IMR-90 (cell line): ENCODE measurements around the gene C1GALT1. TPM values are rescaled to one million over a fixed set of nuclear protein-coding genes. Genes with fewer than 3 reads are reported as not detected.

ENCODE experiments used
- ATAC-seq: fragments of 200-7000 bp; cut with Tn5 transposase; 2 replicates; pipeline ENCODE4 v1.9.1; 2020; ENCODE audit warnings: low read depth, mild to moderate bottlenecking, moderate library complexity
- BruUV-seq: library from RNA; stranded (reverse); fragments of 400-500 nt; replicated peaks from 2 replicates; lab custom pipeline; 2021; lab: Mats Ljungman, UMichigan
- CTCF ChIA-PET: fragments of 300-600 bp; formaldehyde crosslinking; extraction: SDS; loops from one replicate; lab custom pipeline; 2021; ENCODE audit warnings: antibody characterized with exemption; lab: Yijun Ruan, JAX
- POLR2A ChIA-PET: fragments of 300-600 bp; sonication (Branson Sonifier 250); formaldehyde crosslinking; loops from one replicate; lab custom pipeline; 2022; ENCODE audit warnings: antibody characterized with exemption; ENCODE audit not compliant: unreplicated experiment; lab: Charles Lee
- DNase-seq: peaks from one replicate; pipeline ENCODE4 v3.0.0; 2013
- H2AFZ ChIP-seq: replicated peaks from 2 replicates; pipeline ENCODE3; 2013; ENCODE audit warnings: low read length, mild to moderate bottlenecking; ENCODE audit not compliant: poor library complexity
- H2AK5ac ChIP-seq: 2 replicates; pipeline ENCODE4 v1.6.1; 2013; ENCODE audit warnings: low read depth, low read length, inconsistent platforms
- H2AK9ac ChIP-seq: replicated peaks from 2 replicates; pipeline ENCODE3; 2013; ENCODE audit warnings: mild to moderate bottlenecking, low read depth, low read length, moderate library complexity; ENCODE audit not compliant: poor library complexity
- H2BK120ac ChIP-seq: 2 replicates; pipeline ENCODE4 v1.6.1; 2013; ENCODE audit warnings: low read depth, low read length, inconsistent platforms
- H2BK15ac ChIP-seq: 3 replicates; pipeline ENCODE4 v1.6.1; 2013; ENCODE audit warnings: low read depth, low read length, inconsistent platforms
- H2BK20ac ChIP-seq: 2 replicates; pipeline ENCODE4 v1.6.1; 2013; ENCODE audit warnings: low read depth, mild to moderate bottlenecking, inconsistent platforms, low read length, moderate library complexity
- H2BK5ac ChIP-seq: 2 replicates; pipeline ENCODE4 v1.6.1; 2013; ENCODE audit warnings: mild to moderate bottlenecking, low read depth, low read length, inconsistent platforms; ENCODE audit not compliant: poor library complexity, severe bottlenecking
- H3K14ac ChIP-seq: replicated peaks from 2 replicates; pipeline ENCODE4 v1.6.1; 2013; ENCODE audit warnings: low read depth, low read length, inconsistent platforms
- H3K18ac ChIP-seq: 2 replicates; pipeline ENCODE4 v1.6.1; 2013; ENCODE audit warnings: low read depth, low read length, control low read depth
- H3K23ac ChIP-seq: 2 replicates; pipeline ENCODE4 v1.6.1; 2013; ENCODE audit warnings: low read depth, low read length, inconsistent platforms
- H3K27ac ChIP-seq: 2 replicates; pipeline ENCODE4 v1.5.1; 2013; ENCODE audit warnings: mild to moderate bottlenecking, control low read depth, low read length; ENCODE audit not compliant: insufficient read depth
- H3K27me3 ChIP-seq: 2 replicates; pipeline ENCODE4 v1.6.1; 2013; ENCODE audit warnings: low read length; ENCODE audit not compliant: control insufficient read depth, insufficient read depth
- H3K36me3 ChIP-seq: 2 replicates; pipeline ENCODE4 v1.6.1; 2013; ENCODE audit warnings: low read length, mixed read lengths; ENCODE audit not compliant: control insufficient read depth, insufficient read depth
- H3K4ac ChIP-seq: 2 replicates; pipeline ENCODE4 v1.6.1; 2013; ENCODE audit warnings: low read depth, low read length, inconsistent platforms
- H3K4me1 ChIP-seq: 2 replicates; pipeline ENCODE4 v1.6.1; 2013; ENCODE audit warnings: low read length, mixed read lengths; ENCODE audit not compliant: control insufficient read depth, insufficient read depth
- H3K4me2 ChIP-seq: 2 replicates; pipeline ENCODE4 v1.6.1; 2013; ENCODE audit warnings: low read depth, mild to moderate bottlenecking, control low read depth, low read length, moderate library complexity
- H3K4me3 ChIP-seq: 2 replicates; pipeline ENCODE4 v1.5.1; 2013; ENCODE audit warnings: low read depth, mild to moderate bottlenecking, control low read depth, low read length, moderate library complexity; ENCODE audit not compliant: insufficient read depth
- H3K56ac ChIP-seq: 2 replicates; pipeline ENCODE4 v1.6.1; 2013; ENCODE audit warnings: low read length, inconsistent platforms; ENCODE audit not compliant: insufficient read depth; ENCODE audit errors: extremely low read depth
- H3K79me1 ChIP-seq, 2 experiments: 2 replicates each; pipeline ENCODE4 v1.6.1; 2013; ENCODE audit warnings: low read length in 2 of 2, inconsistent platforms in 1 of 2, low read depth in 1 of 2
- H3K9ac ChIP-seq: 2 replicates; pipeline ENCODE4 v1.6.1; 2013; ENCODE audit warnings: low read depth, low read length, control low read depth
- H3K9me1 ChIP-seq: 2 replicates; pipeline ENCODE4 v1.6.1; 2013; ENCODE audit warnings: low read length, inconsistent platforms; ENCODE audit not compliant: insufficient read depth
- H3K9me3 ChIP-seq: 2 replicates; pipeline ENCODE4 v1.6.1; 2013; ENCODE audit warnings: low read length; ENCODE audit not compliant: control insufficient read depth, insufficient read depth
- H4K20me1 ChIP-seq: 2 replicates; pipeline ENCODE4 v1.6.1; 2013; ENCODE audit warnings: low read length, inconsistent platforms; ENCODE audit not compliant: insufficient read depth
- H4K5ac ChIP-seq: 2 replicates; pipeline ENCODE4 v1.6.1; 2013; ENCODE audit warnings: mild to moderate bottlenecking, low read depth, low read length, control low read depth
- H4K8ac ChIP-seq, 2 experiments: 2 replicates each; pipeline ENCODE4 v1.6.1; 2013; ENCODE audit warnings: low read depth in 2 of 2, low read length in 2 of 2, control low read depth in 1 of 2, inconsistent platforms in 1 of 2
- H4K91ac ChIP-seq: 2 replicates; pipeline ENCODE4 v1.6.1; 2013; ENCODE audit warnings: low read depth, low read length, inconsistent platforms; ENCODE audit not compliant: insufficient read depth
- CHD1 ChIP-seq: IDR thresholded peaks from 2 replicates; pipeline ENCODE4 v1.6.1; 2012; ENCODE audit warnings: low read depth, low read length, improper control_type of control experiment
- ELK1 ChIP-seq: fragments of 150-350 bp; IDR thresholded peaks from 2 replicates; pipeline ENCODE4 v1.6.1; 2016; ENCODE audit warnings: low read depth, mild to moderate bottlenecking, low read length, moderate library complexity, borderline replicate concordance
- FOS ChIP-seq: fragments of 150-350 bp; IDR thresholded peaks from 2 replicates; pipeline ENCODE4 v1.6.1; 2016; ENCODE audit warnings: low read depth, low read length
- MAFK ChIP-seq: IDR thresholded peaks from 2 replicates; pipeline ENCODE4 v1.6.1; 2012; ENCODE audit warnings: low read depth, low read length, improper control_type of control experiment
- NFE2L2 ChIP-seq: fragments of 150-350 bp; IDR thresholded peaks from 2 replicates; pipeline ENCODE4 v1.6.1; 2016; ENCODE audit warnings: low read depth, mild to moderate bottlenecking, low read length
- POLR2A ChIP-seq: IDR thresholded peaks from 2 replicates; pipeline ENCODE4 v1.6.1; 2012; ENCODE audit warnings: mild to moderate bottlenecking, low read depth, low read length
- RAD21 ChIP-seq: IDR thresholded peaks from 2 replicates; pipeline ENCODE4 v1.6.1; 2012; ENCODE audit warnings: low read length, improper control_type of control experiment
- RCOR1 ChIP-seq: IDR thresholded peaks from 2 replicates; pipeline ENCODE4 v1.6.1; 2012; ENCODE audit warnings: mild to moderate bottlenecking, low read length, improper control_type of control experiment; ENCODE audit not compliant: insufficient replicate concordance
- RFX5 ChIP-seq: IDR thresholded peaks from 2 replicates; pipeline ENCODE4 v1.8.0; 2012; ENCODE audit warnings: low read depth, mild to moderate bottlenecking, low read length, moderate library complexity
- SMC3 ChIP-seq: fragments of 150-350 bp; IDR thresholded peaks from 2 replicates; pipeline ENCODE4 v1.6.1; 2016; ENCODE audit warnings: low read depth, mild to moderate bottlenecking, antibody characterized with exemption, low read length, moderate library complexity
- WGBS, 2 experiments: methylation state at CpG; one replicate each; pipeline versions ENCODE4 v1.1.5 to v1.1.7; 2013; ENCODE audit warnings: missing lambda C conversion rate in 2 of 2; ENCODE audit not compliant: insufficient read length in 1 of 2; ENCODE audit errors: extremely low coverage in 2 of 2; 5-methylcytosine and 5-hydroxymethylcytosine counted together
- dilution Hi-C: fragments of 300-500 bp; cut with HindIII; formaldehyde crosslinking; loops from one replicate; pipeline ENCODE4 v1.14.3; 2018; ENCODE audit warnings: low sequenced_read_pairs; ENCODE audit not compliant: unreplicated experiment
- in situ Hi-C: fragments of 300-500 bp; cut with MboI; formaldehyde crosslinking; loops from 3 replicates; pipeline ENCODE4 v1.14.3; 2019; ENCODE audit warnings: low sequenced_read_pairs, inconsistent platforms, mixed read lengths
- intact Hi-C: fragments of 100-400 bp; cut with micrococcal nuclease; formaldehyde crosslinking; loops from 2 replicates; pipeline ENCODE4 v1.10.0; 2022
- polyA plus RNA-seq, 3 experiments: library from polyadenylated mRNA; depleted of rRNA; stranded (reverse); fragments of >200 nt; gene quantifications; 2 replicates each; pipeline ENCODE4 v1.2.3, GENCODE V29; 2012; ENCODE audit warnings: low replicate concordance in 1 of 3
- total RNA-seq: library from RNA; depleted of rRNA; stranded (reverse); fragments of >200 nt; gene quantifications from 2 replicates; pipeline ENCODE4 v1.2.3, GENCODE V29; 2012
- TF ChIP-seq, protein P1 (sequence below): fragments of 150-350 bp; IDR thresholded peaks from 2 replicates; pipeline ENCODE4 v1.6.1; 2017; ENCODE audit warnings: mild to moderate bottlenecking, antibody characterized with exemption, low read length, low read depth
- TF ChIP-seq, protein P2 (sequence below): conservative IDR thresholded peaks from 2 replicates; pipeline ENCODE4 v1.5.1; 2012; ENCODE audit warnings: mild to moderate bottlenecking, low read depth, low read length, improper control_type of control experiment

C1GALT1 gene
- total and polyA plus RNA-seq, 2 of the 4 experiments (the other 2 are of a cell fraction), result 11.6 to 12.2 TPM

- H3K4me3 ChIP-seq, result no peak overlapping the region
- H3K4me2 ChIP-seq, result no peak overlapping the region
- H4K8ac ChIP-seq, result no peak overlapping the region
- no peak overlapping the region for H3K14ac ChIP-seq
- H2BK15ac ChIP-seq, result no peak overlapping the region
- no peak overlapping the region for H3K9ac ChIP-seq
- TF ChIP-seq, protein P1, sequence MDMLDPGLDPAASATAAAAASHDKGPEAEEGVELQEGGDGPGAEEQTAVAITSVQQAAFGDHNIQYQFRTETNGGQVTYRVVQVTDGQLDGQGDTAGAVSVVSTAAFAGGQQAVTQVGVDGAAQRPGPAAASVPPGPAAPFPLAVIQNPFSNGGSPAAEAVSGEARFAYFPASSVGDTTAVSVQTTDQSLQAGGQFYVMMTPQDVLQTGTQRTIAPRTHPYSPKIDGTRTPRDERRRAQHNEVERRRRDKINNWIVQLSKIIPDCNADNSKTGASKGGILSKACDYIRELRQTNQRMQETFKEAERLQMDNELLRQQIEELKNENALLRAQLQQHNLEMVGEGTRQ, result no peak
- no peak for TF ChIP-seq RAD21
- no peak for TF ChIP-seq MAFK
- TF ChIP-seq, protein P2, sequence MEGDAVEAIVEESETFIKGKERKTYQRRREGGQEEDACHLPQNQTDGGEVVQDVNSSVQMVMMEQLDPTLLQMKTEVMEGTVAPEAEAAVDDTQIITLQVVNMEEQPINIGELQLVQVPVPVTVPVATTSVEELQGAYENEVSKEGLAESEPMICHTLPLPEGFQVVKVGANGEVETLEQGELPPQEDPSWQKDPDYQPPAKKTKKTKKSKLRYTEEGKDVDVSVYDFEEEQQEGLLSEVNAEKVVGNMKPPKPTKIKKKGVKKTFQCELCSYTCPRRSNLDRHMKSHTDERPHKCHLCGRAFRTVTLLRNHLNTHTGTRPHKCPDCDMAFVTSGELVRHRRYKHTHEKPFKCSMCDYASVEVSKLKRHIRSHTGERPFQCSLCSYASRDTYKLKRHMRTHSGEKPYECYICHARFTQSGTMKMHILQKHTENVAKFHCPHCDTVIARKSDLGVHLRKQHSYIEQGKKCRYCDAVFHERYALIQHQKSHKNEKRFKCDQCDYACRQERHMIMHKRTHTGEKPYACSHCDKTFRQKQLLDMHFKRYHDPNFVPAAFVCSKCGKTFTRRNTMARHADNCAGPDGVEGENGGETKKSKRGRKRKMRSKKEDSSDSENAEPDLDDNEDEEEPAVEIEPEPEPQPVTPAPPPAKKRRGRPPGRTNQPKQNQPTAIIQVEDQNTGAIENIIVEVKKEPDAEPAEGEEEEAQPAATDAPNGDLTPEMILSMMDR, result no peak
- no peak for TF ChIP-seq CHD1
- no peak for TF ChIP-seq POLR2A
- no peak for TF ChIP-seq RFX5
- TF ChIP-seq RCOR1, result no peak
- TF ChIP-seq SMC3, result no peak
- TF ChIP-seq NFE2L2, result no peak
- no peak for TF ChIP-seq ELK1
- TF ChIP-seq FOS, result no peak
- BruUV-seq, result no TSS peak
- H3K4ac ChIP-seq, result no peak overlapping the region
- H3K27me3 ChIP-seq, result no peaks in the 10 kb centered on the region
- H3K9me3 ChIP-seq, result no peaks in the 10 kb centered on the region
- no peak overlapping the region for H3K27ac ChIP-seq
- H4K20me1 ChIP-seq, result no peaks in the 10 kb centered on the region
- no CpG with 5 or more reads among the region's 6 CpGs for WGBS, 2 experiments
- no peak overlapping the region for H2AK5ac ChIP-seq
- no peaks in the 10 kb centered on the region for H3K4me1 ChIP-seq
- no peak overlapping the region for H2BK20ac ChIP-seq
- no peaks in the 10 kb centered on the region for H3K36me3 ChIP-seq
- ChIA-PET POLR2A (no interaction called here), CTCF (no interaction called here)
- no peaks in the 10 kb centered on the region for H3K9me1 ChIP-seq
- no peak overlapping the region for H2BK120ac ChIP-seq
- no peak overlapping the region for H4K5ac ChIP-seq
- no peak overlapping the region for H2AFZ ChIP-seq
- H2AK9ac ChIP-seq, result no peak overlapping the region
- intact Hi-C loops, result no loop called here
- dilution Hi-C loops, result no loop called here
- no peak overlapping the region for H3K23ac ChIP-seq
- no peaks in the 10 kb centered on the region for H3K79me1 ChIP-seq
- H4K91ac ChIP-seq, result no peak overlapping the region
- no peak overlapping the region for H2BK5ac ChIP-seq
- in situ Hi-C loops, result no loop called here
- DNase-seq, result no peak
- no peak for ATAC-seq
- no peak overlapping the region for H3K18ac ChIP-seq
- no peak overlapping the region for H3K56ac ChIP-seq
These were observed 84.0 kb downstream of the C1GALT1 start for GRCh38 chr7:7266257-7266881.
